GM19351 (cell line): ENCODE measurements around the gene XPO6.

Source experiments
- ATAC-seq: cut with Tn5 transposase; IDR thresholded peaks from one replicate; pipeline ENCODE4 v1.9.1; 2021; ENCODE audit warnings: mild to moderate bottlenecking, moderate library complexity; ENCODE audit not compliant: unreplicated experiment

XPO6 gene

DNA sequence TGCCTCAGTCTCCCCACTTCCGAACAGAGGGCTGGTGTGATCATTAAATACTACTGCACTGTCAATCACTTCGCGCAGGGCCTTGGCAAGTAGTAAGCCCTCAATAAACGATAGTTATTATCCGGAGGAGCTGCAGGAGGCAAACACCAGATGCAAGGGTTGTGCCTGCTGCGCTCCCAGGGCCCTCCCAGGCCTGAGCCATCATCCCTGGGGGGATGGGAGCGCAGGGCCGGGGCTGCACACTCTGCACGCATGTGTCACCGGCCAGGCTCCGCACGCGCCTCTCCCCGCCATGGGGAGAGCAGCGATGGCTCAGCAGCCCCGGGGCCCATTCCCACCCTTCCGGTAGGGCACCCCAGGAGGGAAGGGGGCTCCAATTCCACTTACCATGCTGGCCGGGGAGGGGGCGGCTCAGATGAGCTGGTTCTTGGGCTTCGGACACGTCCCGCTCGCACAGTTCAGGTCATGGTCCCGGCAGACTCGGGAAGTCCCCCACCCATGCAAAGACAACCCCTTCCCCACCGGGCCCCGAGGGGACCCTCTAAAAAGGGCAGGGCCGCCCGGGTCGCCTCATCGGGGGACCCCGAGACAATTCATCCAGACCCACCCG, 681 bp downstream of the XPO6 start:
- peak; percentile 58 for ATAC-seq

DNA sequence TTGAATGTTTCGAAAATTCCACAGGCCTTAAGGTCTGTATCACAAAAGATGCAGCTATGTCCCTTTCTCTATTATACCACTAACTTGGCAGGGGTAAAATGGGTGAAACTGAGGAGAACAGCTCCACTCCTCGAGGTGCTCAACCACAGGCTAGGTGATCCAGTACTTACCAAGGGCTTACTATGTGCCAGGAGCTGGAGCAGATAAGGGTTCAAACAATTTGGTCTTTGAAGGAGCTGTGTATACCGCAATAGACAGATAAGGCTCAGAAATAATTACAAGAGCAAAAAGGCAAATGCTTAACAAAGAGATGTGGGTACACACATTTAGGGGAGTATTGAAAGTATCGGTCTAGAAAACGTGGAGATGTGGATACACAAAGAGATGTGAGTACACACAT, 1.5 kb downstream of the XPO6 start:
- no peak for ATAC-seq

DNA sequence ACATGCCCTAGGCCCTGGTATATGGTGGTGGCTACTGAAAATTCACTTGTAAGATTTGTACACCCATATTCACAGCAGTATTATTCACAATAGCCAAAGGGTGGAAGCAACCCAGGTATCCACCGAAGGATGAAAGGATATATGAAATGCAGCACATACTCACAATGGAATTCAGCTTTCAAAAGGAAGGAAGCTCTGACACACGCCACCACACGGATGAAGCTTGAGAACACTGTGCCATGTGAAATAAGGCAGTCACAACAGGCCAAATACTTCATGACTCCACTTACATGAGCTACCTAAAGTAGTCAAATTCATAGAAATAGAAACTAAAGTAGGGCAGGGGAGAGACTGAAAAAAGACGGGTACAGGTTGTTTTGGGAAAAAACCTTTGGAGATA, 2.9 kb downstream of the XPO6 start:
- ATAC-seq = no peak

- no peak for ATAC-seq
These were observed 3.6 kb downstream of the XPO6 start for GRCh38 chr16:28208131-28208530.

DNA sequence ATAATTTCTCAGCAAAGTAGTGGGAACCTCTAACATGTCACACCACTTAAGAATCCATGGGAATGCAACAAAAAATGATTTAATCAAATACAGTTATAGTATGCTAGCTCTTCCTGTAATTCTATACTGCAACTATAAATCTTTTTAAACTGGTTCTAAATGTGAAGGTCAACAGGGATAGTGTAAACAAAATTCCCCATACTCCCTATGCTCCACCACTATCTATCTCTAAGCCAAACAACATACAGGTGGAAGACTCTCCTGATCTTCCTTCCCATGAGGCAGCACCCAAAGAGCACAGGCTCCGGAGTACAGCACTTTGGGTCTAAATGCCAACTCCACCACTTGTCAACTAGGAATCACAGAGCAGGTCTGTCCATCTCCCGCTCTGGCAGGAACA, 4.4 kb downstream of the XPO6 start:
- ATAC-seq = no peak

DNA sequence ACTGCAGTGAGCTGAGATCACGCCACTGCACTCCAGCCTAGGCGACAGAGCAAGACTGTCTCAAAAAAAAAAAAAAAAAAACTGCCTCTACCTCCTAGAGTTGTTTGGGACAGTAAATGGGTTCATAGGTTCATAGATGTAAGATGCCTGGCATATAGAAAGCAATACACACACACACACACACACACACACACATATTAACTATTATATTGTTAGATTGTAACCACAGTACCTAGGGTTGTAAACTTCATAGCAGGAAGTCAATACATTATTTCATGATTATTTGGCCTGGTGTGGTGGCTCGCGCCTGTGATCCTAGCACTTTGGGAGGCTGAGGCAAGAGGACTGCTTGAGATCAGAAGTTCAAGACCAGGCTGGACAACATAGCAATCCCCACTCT, 5.8 kb downstream of the XPO6 start:
- no peak for ATAC-seq

DNA sequence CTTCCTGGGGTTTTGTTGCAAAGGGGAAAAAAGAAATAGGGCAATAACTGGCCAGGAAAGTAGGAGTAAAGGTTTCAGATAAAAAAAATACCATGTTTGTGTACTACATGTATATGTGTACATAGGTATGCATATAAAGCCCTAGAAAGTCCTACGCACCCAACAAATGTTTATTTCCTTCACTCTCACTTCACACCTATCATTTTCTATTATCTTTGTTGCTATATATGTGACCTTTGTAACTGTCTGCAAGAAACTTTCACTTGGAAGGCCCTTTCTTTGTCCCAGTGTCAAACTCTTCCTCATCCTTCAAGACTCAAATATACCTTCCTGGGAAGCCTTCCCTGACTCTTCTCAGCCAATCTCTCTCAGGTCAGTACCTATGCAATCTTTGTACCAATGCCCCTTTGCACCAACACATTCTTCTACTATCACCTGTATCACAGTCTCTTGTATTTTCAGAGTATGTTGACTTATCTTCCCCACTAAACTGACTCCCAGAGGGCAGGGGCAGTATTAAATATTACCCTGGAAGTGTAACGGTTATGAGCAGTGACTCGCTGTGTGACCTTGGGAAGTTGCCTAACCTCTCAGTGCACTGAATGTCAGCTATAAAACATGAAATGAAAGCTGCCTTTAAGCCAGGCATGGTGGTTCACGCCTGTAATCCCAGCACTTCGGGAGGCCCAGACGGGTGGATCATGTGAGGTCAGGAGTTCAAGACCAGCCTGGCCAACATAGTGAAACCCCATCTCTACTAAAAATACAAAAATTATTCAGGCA, 6.5 kb downstream of the XPO6 start:
- ATAC-seq = no peak

DNA sequence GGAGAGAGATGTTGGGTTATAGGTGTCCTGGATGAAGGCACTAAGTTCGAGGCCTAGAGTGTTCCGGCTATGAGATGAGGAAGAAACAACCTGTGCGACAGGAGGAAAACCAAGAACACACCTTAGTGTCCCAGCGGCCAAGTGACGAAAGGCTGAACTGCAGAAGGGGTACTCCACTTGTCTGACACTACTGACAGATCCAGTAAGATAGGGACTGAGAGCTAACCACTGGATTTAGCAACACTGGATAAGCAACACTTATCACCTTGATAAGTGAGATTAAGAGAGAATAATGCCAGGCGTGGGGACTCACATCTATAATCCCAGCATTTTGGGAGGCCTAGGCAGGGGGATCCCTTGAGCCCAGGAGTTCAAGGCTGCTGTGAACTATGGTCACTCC, 7.1 kb downstream of the XPO6 start:
- ATAC-seq = no peak

GRCh38 chr16:28204204-28204603, 7.6 kb downstream of the XPO6 start:
- no peak for ATAC-seq

- ATAC-seq = no peak
These were observed 9.5 kb downstream of the XPO6 start for GRCh38 chr16:28202147-28202746.

- no peak for ATAC-seq
These were observed 11.1 kb downstream of the XPO6 start for GRCh38 chr16:28200661-28201060.

GRCh38 chr16:28196387-28196987, 15.3 kb downstream of the XPO6 start:
- ATAC-seq = no peak

GRCh38 chr16:28195859-28196258, 15.9 kb downstream of the XPO6 start:
- ATAC-seq = no peak

- ATAC-seq = peak; percentile 26
These were observed 18.0 kb downstream of the XPO6 start for GRCh38 chr16:28193530-28194423.

- ATAC-seq = peak; percentile 69
These were observed 18.8 kb downstream of the XPO6 start for GRCh38 chr16:28192806-28193529.

- ATAC-seq = no peak
These were observed 20.3 kb downstream of the XPO6 start for GRCh38 chr16:28191364-28191960.

- no peak for ATAC-seq
These were observed 22.5 kb downstream of the XPO6 start for GRCh38 chr16:28189245-28189644.

GRCh38 chr16:28188085-28188916, 23.5 kb downstream of the XPO6 start:
- peak; percentile 74 for ATAC-seq

GRCh38 chr16:28187595-28188004, 24.2 kb downstream of the XPO6 start:
- peak; percentile 56 for ATAC-seq
